GM19463 (cell line): ENCODE data around the gene PAQR5.

Source experiments
- ATAC-seq: cut with Tn5 transposase; IDR thresholded peaks from one replicate; pipeline ENCODE4 v1.9.1; 2021; ENCODE audit warnings: mild to moderate bottlenecking, moderate library complexity; ENCODE audit not compliant: unreplicated experiment

Gene PAQR5

DNA sequence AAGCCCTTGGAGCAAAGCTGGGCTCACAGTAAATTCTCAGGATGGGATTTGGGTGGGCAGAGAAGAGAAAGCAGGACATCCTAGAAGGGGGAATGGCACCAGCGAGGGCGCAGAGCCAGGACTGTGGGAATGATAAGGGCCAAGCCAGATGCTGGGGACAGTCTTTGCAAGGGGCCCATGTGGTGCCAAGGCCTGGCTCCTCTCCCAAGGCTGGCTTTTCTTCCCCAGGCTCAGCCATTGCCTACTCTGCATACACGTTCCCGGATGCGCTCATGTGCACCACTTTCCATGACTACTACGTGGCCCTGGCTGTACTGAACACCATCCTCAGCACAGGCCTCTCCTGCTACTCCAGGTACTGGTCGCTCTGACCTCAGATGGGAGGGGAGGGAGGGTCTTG, 90.7 kb downstream of the PAQR5 start:
- no peak for ATAC-seq

DNA sequence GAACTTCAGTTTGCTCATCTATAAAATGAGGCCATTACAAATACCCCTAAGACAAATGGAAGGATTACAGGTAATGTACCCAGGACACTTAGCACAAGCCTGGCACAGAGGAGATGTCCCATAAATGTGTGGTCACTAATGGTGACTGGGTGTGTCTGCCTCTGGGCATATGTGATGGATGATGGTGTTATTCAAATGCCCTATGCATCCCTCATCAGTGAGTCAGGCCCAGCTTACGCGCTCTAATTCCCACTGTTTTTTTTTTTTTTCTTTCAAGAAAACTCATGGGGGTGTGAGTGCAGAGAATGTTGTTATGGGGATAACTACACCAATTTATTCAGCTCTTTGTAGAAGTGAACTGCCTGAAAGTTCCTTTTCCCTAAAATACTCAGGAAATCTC, 91.9 kb downstream of the PAQR5 start:
- ATAC-seq: no peak

DNA sequence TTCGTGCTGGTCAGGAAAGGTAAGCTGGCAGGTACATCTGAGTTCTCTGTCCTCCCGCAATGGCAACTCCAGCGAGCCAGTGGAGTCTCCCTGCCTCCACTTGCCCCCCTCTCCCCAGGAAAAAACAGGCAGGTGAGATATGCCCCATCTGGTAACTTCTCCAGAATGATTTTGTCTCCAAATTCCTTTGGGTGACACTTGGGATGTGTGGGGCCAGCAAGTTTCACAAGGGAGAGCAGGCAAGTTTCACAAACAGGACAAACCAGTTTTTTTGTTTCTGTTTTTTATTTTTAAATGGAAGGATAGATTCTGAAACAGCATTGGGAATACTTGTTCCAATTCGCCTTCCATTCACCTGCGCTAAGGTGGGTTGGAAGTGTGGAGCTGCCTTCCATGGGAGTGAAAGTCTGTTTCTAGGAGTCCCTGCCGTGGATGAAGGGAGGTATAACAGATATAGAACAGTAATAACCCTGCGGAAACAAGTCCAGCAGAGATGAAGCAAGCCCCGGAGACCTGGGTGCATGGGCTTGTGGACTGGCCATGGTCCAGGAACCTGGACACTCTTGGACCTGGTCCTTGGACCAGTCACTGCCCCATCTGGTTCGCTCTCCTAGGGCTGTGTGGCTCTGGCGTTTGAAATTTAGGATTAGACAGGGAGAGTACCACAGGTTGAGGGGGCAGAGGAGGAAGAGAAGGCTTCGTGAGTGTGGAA, 92.5 kb downstream of the PAQR5 start:
- no peak for ATAC-seq

DNA sequence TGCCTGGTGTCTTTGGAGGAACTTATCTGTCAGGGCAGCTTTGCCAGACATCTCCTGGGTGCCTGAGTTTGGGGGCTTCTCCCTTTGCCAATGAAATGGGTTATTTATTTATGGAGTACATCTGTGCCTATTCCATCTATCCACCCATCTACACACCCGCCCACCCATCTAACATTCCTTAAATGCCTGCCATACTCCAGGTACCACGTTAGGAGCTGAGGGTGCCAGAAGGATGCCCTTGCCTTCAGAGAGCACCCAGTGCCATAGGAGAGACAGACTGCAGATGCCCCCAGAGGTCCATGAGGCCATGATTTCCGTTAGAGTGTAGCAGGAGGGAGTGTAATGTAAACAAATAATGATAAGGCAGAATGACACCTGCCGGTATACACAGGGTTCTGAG, 93.6 kb downstream of the PAQR5 start:
- ATAC-seq: no peak

DNA sequence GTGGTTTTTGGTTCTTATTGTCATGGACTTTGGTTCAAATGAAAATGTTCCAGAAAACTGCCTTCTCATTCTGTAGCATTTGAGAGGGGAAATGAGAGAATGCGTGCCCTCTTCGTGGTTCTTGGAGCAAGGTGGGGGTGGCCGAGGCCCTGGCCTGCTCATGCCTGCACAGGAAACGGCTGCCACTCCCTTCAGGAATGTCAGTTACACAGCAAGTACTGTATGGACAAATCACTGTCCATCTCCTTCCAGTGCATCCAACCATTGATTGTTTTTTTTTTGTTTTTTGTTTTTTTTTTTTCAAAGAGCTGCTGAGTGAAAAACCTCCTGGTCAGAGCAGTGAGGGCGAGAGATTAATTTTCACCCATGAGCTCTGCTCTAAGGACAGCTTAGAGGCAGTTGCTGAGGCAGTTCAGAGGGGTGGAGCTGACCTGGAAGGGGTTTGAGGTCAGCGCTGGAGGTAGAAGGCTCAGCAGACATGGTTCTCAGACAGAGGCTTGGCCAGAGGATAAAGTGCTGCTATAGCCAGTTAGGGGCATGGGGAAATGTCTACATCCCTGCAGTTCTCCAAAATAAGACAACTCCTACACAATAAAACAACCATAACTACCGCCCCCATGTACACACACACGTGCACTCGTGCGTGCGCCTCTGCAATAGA, 95.2 kb downstream of the PAQR5 start:
- no peak for ATAC-seq

DNA sequence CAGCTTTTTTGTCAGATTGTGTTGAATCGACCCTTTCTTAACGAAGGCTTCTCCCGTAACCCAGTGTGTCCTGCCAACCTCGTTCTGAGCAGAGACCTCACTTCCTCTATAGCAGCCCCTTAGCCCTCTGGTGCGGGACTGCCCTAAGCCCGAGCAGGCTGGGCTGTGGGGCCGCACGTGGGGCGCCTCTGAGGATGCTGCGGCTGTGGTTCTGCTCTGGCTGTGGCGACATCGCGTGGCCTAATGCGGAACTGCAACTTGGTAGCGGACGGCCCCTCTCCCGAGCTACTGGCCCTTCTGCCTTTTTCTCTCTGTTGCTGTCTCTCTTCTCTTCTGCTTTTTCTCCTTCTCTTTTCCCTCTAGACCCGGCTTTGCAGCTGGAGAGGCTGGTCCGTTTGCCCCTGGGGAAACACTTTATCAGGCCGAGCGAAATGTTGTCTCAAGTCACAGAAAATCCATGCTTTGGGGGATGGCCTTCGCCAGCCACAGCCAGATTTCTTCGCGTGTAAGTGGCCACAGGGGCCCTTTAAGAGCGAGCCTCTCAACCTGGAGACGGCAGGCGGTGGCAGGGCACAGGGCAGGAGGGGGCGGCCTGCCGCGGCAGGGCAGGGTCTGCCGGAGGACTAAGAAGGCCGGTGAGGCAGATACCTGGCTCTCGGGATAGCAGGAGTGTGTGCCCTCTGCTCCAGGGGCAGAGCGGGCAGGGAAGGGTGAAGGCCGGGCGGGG, 96.0 kb downstream of the PAQR5 start:
- peak; percentile 57 for ATAC-seq

DNA sequence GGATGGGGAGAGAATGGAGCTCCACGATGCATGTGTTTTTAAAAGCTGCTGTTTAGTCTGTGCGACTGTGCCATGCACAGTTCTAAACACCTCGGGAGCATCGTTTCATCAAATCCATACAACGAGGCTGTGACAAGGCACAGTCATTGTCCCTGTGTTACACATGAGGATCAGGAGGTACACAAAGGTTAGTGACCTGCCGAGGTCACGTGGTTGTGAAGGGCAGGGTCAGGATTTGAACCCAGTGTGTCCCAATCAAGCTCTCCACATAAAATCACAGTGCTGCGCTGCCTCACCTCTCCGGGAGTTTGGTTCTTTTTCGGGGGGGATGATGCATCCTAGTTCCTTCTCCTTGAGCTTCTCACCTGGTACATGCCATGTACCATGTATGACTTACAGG, 96.7 kb downstream of the PAQR5 start:
- ATAC-seq: no peak

DNA sequence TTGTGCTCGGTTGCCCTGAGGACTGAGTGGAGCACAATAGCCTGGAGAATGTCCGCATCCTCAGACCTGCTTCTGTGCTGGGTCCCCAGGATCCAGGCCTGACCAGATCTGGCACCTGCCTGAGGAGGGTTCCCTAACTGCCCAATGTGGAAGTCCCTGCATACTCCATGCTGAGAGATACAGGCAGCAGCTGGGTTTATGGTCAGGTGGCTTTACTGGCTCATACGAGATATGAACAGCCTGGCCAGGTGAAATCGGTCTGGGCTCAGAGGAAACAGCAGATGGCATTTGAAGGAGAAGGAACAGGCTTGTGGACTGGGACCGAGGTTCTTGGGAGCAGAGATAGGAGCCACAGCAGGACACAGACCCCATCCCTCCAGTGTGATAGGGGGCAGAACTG, 97.3 kb downstream of the PAQR5 start:
- no peak for ATAC-seq

DNA sequence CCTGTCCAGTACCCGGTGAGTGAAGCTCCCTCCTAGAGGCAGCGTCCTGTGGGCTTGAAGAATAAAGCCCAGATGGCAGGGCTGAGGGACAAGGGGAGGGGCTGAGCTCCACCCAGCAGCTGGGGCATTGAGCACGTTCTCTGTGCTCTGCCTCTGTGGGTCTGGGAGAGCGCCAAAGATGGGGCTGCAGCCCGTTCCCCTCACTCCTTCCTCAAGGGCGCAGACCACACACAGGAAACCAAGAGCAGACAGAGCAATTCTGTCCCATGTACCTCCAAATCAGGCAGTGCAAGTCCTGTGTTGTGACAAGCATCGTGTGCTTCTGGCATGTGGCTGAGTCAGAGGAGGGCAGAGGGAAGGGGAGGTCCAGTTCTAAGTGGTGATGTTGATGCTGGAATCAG, 99.8 kb downstream of the PAQR5 start:
- ATAC-seq: no peak

DNA sequence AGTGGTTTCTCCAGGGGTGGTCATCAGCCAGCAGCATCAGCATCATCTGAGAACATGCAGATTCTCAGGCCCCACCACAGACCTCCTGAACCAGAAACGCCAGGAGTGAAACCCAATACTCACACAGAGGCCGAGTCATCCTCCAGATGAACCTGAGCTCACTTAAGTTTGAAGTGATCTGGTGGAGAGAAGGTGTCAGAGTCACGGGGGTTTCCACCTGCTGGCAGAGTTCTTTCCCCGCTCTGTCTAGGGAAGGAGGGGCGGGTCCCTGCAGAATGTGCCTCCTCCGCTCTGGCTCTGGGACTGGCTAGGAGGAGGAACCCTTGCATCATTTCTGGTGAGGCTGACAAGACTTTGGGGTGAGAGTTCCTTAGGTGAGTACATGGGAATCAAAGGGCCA, 102.1 kb downstream of the PAQR5 start:
- ATAC-seq: no peak

DNA sequence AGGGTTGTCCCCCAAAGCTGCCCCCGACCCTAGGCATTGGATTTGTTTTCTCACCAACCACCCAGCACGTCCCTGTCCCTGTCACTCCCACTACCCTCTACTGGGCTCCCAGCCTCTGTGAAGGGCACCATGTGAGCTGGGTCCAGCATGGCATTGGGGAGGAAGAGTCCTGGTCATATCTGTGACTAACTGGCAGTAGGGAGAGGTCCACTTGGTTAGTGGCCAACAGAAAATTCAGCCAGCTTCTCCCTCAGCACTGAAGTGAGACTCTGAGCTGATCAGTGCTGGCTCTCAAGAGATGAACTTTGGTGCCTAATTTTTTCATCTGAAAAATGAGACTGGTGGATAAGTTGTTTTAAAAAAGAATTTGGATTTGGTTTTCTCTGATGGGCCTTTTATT, 104.1 kb downstream of the PAQR5 start:
- ATAC-seq: no peak

DNA sequence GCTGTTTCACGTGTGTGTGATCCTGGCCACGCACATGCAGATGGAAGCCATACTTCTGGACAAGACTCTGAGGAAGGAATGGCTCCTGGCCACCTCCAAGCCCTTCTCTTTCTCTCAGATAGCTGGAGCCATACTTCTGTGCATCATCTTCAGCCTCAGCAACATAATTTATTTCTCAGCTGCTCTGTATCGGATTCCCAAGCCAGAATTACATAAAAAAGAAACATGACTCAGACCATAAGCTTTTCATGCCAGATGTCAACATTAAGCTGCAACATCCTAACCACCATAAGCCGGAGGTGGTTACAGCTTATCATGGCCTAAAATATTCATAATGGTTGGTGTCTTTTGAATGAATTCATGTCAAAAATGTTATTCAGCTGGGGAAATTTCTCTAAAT, 104.9 kb downstream of the PAQR5 start:
- ATAC-seq: no peak

DNA sequence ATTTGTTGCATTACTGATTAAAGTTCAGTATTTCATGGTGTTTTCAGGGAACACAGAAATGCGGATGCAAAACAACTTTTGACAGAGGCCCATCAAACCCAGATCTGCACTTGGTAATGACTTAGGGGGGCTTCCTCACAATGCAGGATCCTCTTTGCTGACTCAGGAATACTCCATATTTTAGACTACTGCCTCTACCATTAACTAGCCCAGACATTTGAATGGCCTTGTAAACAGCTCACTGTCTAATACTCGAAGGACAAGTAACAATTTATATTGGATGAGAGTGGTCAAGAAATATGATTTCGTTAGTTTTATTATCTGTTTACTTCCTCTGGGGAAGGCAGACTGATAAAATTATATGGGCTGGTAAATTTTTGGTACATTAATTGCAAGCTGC, 106.4 kb downstream of the PAQR5 start:
- no peak for ATAC-seq

DNA sequence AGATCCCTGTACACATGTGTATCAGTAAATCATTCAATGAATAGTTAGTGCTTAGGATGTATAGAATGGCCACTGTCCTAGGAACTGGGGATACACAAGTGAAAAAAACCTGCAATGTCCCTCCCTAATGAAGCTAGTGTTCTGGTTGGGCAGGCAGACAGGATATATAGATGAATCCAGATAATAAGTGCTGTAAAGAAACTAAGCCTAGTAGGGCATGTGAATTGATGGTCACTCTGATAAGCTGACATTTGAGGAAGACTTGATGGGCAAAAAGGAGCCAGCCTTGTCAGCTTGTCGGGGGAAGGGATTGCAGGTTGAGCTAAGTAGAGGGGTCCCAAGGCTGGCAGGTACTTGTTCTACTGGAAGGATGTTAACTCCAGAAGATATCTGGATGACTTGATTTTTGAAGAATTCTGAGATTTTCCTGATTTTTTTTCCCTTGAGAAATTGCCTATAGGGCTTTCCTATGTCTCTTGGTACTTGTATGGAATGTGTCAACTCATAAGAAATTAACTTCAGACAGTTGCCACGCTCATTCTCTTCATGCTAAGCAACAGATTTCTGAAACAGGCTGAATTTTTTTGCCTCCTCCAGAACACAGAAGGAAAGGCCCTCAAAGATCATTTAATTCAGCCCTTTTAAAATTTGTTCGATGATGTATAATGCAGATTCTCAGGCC, 109.1 kb downstream of the PAQR5 start:
- ATAC-seq: no peak

DNA sequence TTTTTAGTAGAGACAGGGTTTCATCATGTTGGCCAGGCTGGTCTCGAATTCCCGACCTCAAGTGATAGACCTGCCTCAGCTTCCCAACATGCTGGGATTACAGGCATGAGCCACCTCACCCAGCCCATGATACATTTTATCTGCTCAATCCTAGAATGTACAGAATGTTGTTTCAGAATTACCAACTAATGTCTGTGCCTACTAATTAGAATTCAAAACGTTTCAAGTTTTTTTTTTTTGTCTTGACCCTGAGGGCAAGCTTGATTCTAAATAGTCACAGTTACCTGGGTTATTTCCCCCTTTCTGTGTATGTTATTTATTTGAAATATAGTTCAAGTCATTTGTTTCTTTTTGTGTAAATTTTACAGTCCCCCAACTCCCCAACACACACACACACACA, 110.1 kb downstream of the PAQR5 start:
- no peak for ATAC-seq

DNA sequence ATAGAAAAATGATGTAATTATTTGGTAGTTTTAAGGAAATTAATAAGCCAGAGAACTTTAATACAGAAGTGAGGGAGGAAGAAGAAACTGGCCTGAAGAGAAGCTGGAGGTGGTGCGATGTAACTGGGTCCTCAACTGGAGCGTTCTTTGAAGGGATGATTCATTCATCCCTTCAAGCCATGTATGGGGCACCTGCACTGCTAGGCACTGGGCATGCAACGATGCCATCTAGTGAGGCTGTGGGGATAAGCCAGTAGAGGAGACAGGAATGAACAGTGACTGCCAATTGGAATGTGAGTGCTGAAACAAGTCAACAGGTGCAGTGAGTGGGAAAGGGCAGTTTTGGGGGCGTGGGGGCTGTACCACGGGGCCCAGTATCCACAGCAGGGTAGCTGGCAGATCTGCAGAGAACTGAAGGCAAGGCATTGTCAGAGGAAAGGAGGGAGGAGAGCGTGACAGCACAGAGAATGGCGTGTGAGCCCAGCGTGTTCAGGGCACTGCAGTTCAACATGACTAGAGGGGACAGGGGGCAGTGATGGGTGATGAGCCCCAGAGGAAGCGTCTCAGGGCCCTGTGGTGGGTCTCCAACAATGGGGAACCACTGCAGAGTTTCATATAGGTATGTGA, 111.6 kb downstream of the PAQR5 start:
- ATAC-seq: no peak

DNA sequence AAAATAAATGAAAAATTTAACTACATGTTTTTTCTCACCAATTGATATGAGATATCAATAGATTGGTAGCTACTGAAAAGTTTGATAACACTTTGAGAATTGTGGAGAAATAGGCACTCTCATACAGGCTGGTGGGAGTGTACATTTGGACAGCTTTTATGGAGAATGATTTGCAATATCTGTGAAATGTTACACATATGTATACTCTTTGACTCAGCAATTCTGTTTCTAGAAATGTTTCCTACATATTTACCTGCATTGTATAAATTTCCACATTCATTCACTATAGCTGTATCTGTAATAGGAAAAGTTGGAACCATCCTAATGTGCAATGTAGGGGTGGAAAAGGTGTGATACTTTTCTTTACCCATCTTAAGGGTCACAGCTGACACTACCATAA, 113.6 kb downstream of the PAQR5 start:
- no peak for ATAC-seq

DNA sequence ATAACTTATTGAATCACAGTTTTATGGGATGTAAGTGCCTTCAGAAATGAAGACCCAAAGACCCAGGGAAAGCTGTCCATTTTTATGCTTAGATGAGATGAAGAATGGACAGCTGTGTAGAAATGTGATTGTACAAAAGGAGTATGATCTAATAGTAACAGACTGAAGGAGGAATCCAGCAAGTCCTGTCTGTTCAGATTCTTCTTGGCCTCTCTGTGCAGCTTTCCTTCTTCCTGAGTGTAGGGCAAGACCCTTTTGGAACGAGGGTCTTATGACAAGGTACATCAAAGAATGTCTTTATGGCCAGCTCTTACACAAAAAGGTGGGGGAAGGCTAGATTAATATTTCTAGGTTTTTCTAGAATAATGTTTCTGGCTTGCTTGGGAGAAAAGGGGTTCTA, 114.0 kb downstream of the PAQR5 start:
- no peak for ATAC-seq

DNA sequence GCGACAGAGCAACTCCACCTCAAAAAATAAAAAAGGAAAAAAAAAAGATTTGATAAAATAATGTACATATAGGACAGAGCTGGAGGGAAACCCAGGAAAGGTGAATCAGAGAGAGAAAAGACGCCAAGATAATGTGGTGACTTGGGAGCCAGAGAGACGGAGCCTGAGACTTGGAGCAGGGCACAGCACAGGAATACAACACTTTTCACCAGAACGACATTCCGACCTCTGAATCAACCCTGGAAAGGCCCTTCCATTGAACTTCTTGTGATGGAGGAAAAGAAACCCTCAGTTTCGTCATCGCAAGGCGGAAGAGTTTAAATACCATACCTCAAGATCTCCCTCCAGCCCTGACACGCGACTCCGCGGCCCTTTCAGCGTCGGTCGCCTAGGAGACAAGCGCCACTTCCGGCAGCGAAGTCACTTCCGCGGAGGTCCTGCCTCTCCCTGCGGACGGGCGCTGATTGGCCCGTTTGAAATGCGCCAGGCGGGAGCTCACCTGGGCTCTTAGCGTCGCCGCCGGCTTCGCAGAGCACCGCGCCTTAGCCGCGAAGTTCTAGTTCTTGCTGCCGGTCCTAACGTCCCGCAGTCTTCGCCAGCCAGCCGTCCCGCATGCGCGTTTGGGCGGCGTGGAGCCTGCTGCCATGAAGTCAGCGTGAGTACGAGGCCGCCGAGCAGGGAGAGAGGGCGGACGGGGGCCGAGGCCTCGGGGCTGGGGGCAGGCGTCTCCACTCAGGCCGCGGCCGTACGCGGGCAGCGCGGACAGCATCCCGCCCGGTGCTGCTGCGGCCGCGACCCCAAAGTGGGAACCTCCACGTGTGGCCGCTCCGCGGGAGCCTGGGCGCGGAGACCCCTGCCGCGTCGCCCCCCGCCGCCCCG, 115.3 kb downstream of the PAQR5 start, which contains the start of gene KIF23:
Gene KIF23 (plus strand): TSS at position 528 of the 879 bp plus-strand sequence. CDS start 117 bp downstream, at position 645.
- ATAC-seq: peak; percentile 96

DNA sequence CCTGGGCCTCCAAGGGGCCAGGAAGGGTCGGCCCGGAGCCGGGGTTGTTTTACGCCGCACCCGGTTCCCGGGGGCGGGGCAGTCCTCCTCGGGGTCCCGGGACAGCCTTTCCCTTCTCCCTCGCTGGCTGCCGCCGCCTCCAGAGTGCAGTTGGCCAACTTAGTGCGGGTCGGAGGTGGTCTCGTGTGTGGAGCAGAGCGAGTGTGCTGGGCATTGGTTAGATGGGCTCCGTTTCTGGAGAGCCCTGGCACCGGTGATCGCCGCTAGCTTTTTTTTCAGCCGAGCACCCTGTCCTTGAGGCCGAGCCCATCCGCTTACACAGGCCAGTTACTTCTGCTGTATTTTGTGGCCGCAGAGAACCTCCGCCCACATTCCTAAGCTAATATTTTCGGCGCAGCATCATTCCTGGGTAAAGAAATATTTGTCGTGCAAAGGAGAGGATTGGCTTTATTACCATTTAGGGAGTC, 116.0 kb downstream of the PAQR5 start:
- ATAC-seq: peak; percentile 22
